KG1 (cell line): ENCODE data around the gene ADH7.
"Not testable (repeated sequence)": the region's sequence is repeated elsewhere in the genome, so short reads cannot be mapped to it uniquely, and the experiment has no call there.

ENCODE experiments used
- DNase-seq: peaks from one replicate; lab custom pipeline; 2025; lab: John Stamatoyannopoulos, UW

ADH7 gene

DNA sequence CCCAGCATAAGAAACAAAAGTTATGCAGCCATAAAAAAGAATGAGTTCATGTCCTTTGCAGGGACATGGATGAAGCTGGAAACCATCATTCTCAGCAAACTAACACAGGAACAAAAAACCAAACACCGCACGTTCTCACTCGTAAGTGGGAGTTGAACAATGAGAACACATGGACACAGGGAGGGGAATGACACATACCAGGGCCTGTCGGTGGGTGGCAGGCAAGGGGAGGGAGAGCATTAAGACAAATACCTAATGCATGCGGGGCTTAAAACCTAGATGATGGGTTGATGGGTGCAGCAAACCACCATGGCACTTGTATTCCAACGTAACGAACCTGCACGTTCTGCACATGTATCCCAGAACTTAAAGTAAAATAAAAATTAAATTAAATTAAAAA is 19.4 kb downstream of the ADH7 start:
- not testable (repeated sequence) for DNase-seq

DNA sequence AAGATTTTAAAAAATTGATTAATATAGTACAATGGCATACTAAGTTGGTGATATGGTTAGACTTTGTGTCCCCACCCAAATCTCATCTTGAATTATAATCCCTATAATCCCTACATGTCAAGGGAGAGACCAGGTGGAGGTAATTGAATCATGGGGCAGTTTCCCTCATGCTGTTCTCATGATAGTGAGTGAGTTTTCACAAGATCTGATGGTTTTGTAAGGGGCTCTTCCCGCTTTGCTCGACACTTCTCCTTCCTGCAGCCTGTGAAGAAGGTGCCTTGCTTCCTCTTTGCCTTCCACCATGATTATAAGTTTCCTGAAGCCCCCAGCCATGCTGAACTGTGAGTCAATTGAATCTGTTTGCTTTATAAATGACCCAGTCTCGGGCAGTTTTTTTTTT is 20.2 kb downstream of the ADH7 start:
- DNase-seq, result not testable (repeated sequence)

GRCh38 chr4:99414401-99414800 is 20.7 kb downstream of the ADH7 start:
- no peak for DNase-seq

- no peak for DNase-seq
Measured at GRCh38 chr4:99413140-99413539, 22.0 kb downstream of the ADH7 start.

DNA sequence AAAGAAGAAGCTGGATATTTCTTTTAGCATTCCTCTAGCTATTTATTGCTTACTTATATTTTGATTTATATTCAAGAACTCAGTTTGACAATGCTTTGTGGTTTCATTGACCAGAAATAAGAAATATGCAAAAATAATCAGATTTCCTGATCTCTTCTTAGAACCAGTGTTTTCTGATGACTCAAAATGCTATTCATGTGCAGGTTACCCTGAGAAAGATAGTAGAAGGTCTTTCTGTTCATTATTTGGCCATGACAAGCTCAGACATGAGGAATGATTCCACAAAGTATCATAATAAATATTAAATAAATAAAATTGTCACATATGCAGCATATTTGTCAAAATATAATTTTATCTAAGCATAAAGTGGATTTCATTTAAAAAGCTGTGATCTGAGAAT is 24.1 kb downstream of the ADH7 start:
- DNase-seq, result no peak

DNA sequence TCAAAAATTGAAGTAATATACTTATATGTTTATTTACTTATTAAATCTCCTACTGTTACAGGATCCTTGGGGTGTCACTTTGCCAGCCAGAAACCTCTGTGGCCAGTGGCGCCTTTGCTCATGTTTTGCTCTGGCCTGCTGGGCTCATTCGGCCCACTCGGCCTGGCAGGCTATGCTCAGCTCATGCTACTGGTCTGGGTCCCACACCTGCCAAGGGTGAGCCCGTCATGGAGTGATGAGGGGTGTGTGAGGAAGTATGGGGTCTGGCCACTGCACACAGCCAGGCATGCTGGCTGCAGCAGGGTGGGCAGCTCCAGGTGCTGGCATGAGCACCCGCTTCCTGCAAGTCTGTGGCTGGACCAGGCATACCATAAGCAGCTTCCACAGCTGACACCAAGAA is 25.1 kb downstream of the ADH7 start:
- no peak for DNase-seq

GRCh38 chr4:99408346-99408745 is 26.8 kb downstream of the ADH7 start:
- no peak for DNase-seq

DNA sequence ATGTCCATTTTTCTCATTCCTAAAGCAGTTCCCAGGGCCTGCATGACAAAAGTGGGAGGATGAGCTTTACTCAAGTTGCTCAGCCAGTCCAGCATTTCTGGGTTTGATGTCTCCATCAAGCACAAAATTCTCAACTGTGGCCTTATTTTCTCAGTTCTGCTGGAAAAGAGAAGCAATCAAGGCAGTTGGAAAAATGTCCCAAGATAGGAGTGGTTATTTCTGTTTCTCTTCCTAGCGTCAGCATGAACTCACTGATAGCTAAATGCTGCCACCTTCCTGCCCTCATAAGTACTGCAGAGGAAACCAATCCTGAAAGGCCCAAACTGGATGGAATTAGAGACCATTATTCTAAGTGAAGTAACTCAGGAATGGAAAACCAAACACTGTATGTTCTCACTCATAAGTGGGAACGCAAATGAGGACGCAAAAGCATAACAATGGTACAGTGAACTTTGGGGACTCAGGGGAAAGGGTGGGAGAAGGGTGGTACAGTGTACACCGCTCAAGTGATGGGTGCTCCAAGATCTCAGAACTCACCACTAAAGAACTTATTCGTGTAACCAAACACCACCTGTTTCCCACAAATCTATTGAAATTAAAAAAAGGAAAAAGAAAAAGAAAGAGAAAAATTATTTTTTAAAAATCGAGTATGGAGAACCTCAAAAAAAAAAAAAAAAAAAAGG is 29.6 kb downstream of the ADH7 start:
- peak; percentile 17 for DNase-seq

DNA sequence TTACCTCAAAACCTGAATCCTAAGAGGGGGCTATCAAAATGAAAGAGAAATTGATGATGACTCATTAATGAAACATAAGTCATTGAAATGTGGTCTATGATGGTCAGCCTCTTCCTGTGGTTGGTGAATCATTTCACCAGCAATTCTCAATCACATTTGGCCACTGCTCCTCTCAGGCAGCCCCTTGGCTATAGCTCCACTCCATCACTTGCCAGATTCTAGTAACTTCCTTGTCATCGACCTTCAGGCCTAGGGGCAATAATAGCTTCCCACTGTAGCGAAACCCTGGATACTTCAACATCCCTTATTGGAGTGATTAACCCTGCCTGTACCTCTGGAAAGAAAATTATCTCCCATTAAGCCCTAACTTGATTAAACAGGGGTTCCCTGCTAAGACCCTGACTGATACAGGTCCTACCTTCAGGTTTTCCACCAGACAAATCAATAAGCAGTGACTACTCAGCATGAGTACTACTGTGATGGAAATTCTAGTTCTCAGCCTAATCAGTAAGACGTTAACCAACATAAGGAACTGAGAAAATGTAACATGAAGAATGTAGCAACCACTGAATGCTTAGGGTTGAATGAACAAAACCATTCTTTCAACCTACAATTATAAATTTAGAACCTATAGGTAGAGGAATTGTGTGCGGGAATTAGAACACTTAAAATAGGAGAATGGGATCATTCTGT is 30.4 kb downstream of the ADH7 start:
- no peak for DNase-seq

GRCh38 chr4:99403380-99404184 is 31.6 kb downstream of the ADH7 start:
- DNase-seq, result no peak

DNA sequence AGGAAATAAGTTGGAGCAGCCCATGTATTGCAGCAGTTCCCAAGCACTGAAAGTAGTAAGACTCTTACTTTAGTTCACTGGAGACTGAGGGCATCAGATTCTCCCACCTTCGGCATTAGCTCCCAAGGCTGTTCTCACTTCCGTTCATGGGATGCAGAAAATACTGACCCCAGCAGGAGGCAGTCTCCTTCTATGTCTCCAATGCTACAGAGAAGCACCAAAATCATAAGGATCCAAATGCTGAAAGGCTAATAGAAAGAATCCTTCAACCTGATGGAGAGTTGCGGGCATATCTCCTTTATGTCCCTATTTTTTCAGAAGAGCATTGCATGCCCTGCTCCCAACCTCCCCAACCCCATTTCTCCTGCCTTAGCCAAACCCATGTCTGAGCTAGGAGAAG is 32.4 kb downstream of the ADH7 start:
- no peak for DNase-seq

GRCh38 chr4:99400831-99401230 is 34.3 kb downstream of the ADH7 start:
- DNase-seq, result no peak

- DNase-seq, result no peak
Measured at GRCh38 chr4:99399017-99399416, 36.1 kb downstream of the ADH7 start.

GRCh38 chr4:99395595-99396364 is 39.4 kb downstream of the ADH7 start:
- no peak for DNase-seq

GRCh38 chr4:99394896-99395295 is 40.2 kb downstream of the ADH7 start:
- no peak for DNase-seq

DNA sequence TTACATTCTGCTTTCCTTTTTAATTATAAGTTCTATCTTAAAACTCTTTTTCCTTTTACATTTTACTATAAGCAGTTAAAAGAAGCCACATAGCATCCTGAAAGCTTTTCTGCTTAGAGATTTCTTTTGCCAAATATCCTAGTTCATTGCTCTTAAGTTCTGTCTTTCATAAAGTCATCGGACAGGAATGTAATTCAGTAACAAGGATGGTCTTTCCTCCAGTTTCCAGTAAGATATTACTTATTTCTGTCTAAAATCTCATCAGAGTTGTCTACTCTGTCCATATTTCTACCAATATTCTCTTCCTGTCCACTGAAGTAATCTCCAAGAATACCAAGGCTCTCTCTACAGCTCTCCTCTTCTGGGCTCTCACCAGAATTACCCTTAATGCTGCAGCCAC is 45.1 kb downstream of the ADH7 start:
- DNase-seq, result no peak

DNA sequence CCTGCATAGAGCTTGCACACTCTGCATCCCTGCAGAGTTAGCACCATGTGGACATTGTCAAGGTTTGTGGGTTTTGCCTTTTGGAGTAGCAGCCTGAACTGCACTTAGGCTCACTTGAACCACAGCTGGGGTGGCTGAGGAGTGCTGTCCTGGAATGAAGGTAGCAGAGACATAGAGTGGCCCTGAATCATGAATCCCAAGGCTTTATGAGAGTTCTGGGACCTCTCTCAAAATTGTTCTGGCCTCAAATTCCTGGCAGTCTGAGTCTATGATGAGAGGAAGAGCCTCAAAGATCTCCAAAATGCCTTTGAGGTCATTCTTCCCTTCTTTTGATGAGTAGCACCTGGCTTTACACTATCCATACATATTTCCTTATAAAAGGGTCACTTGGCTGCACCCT is 45.5 kb downstream of the ADH7 start:
- no peak for DNase-seq

DNA sequence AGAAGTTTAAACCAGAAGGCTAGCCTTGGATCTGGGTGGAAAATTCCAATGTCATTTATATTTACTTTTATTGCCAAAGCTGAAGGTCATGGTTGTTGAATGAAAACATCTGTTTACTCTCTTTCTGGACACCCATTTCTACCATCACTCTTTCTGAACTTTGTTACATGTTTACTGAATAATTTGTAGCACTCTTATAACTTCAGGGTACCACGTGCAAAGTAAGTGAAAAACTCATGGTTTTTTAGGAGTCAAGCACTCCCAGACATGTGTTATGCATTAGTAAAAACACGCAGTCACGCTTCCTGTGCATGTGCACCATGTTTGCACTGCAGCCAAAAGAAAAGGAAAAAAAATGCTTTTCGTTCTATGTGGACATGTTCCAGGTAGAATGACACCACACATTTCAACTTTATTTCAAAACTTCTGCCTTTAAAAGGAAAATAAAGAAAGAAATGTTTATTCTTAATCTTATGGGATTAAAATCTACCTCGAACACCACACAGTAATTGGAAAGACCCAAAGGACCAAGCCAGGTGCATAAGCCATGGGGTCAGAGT is 51.2 kb downstream of the ADH7 start:
- DNase-seq, result no peak

GRCh38 chr4:99383399-99383798 is 51.7 kb downstream of the ADH7 start:
- no peak for DNase-seq

- no peak for DNase-seq
Measured at GRCh38 chr4:99382745-99383360, 52.3 kb downstream of the ADH7 start.

DNA sequence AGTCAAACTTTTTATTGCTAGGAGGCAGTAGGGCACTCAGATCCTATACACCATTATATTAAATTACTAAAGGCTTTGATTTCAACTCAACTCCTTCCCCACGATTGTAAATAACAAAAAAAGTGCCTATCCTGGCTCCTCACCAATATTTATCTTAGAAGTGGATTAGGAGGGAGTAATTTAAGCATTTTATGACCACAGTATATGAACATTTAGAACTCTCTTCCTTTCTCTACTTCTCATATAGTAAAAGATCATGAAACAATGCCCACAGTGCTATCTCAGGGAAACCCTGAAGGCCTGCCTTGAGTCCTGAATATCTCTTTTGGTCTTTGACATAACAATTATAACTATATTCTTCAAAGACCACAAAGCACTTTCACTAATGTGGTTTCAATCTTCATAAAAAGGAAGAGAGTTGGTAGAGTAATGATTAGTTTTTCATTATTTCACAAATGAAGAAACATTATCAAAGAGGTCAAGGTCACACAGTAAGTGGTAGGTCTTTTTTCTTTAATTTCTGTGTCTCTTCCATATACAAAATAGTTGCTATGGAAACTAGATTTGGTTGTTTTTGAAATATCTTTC is 53.5 kb downstream of the ADH7 start:
- no peak for DNase-seq
